K562 (cell line): ENCODE results near the gene SPEM2. TPM values are rescaled to one million over a fixed set of nuclear protein-coding genes. Genes with fewer than 3 reads are reported as not detected.

Source experiments
- ATAC-seq: fragments of 200-7000 bp; cut with Tn5 transposase; 3 replicates; pipeline ENCODE4 v1.9.1; 2020; ENCODE audit warnings: moderate library complexity
- BruUV-seq: library from RNA; stranded (reverse); fragments of 400-500 nt; replicated peaks from 2 replicates; lab custom pipeline; 2021; lab: Mats Ljungman, UMichigan
- CTCF ChIA-PET: fragments of 300-600 bp; formaldehyde crosslinking; extraction: SDS; loops from one replicate; lab custom pipeline; 2021; ENCODE audit warnings: low intra/inter-chr PET ratio; lab: Yijun Ruan, JAX
- POLR2A ChIA-PET: fragments of 300-600, 350-650 bp; sonication (Branson Sonifier 250); formaldehyde crosslinking; extraction: SDS; loops from one replicate; lab custom pipeline; 2021; ENCODE audit warnings: antibody characterized with exemption, inconsistent platforms; lab: Yijun Ruan, JAX
- DNase-seq, 4 experiments: peaks; one replicate each; pipeline versions ENCODE4 v3.0.0 to v3.0.0-alpha.2; 2011 to 2018; ENCODE audit warnings: low spot score in 3 of 4, mixed read lengths in 3 of 4; ENCODE audit errors: extremely low read depth in 1 of 4
- FAIRE-seq: peaks from 2 replicates; lab custom pipeline; 2011; peaks lifted over from hg19 to GRCh38; lab: Jason Lieb, UNC
- H2AFZ ChIP-seq: 2 replicates; pipeline ENCODE4 v1.6.0; 2011; ENCODE audit warnings: low read depth, low read length, control low read depth, inconsistent platforms
- H3K27ac ChIP-seq: fragments of 200-600 bp; 3 replicates; pipeline ENCODE4 v1.8.0; 2011; ENCODE audit warnings: low read depth, mild to moderate bottlenecking, control low read depth, inconsistent platforms, low read length, moderate library complexity, mixed read lengths; ENCODE audit errors: extremely low read depth
- H3K27me3 ChIP-seq, 2 experiments: fragments of 300-600 bp in 1 of 2; 2 replicates in 1 of 2; 3 replicates in 1 of 2; pipeline versions ENCODE4 v1.6.0 to v1.8.0; 2011; ENCODE audit warnings: inconsistent platforms in 2 of 2, low read length in 2 of 2, mild to moderate bottlenecking in 1 of 2, mixed read lengths in 1 of 2, moderate library complexity in 1 of 2; ENCODE audit not compliant: control insufficient read depth in 2 of 2, insufficient read depth in 2 of 2
- H3K36me3 ChIP-seq: fragments of 300-600 bp; 3 replicates; pipeline ENCODE4 v1.8.0; 2011; ENCODE audit warnings: mild to moderate bottlenecking, low read length, inconsistent platforms; ENCODE audit not compliant: control insufficient read depth, insufficient read depth
- H3K4me1 ChIP-seq, 2 experiments: fragments of 200-600 bp in 1 of 2; replicated peaks in 1 of 2; 2 replicates in 1 of 2; 3 replicates in 1 of 2; pipeline versions ENCODE4 v1.5.1 to v1.8.0; 2011; ENCODE audit warnings: inconsistent platforms in 2 of 2, low read length in 2 of 2, mild to moderate bottlenecking in 1 of 2, mixed read lengths in 1 of 2, moderate library complexity in 1 of 2; ENCODE audit not compliant: control insufficient read depth in 2 of 2, insufficient read depth in 2 of 2
- H3K4me2 ChIP-seq: 2 replicates; pipeline ENCODE4 v1.6.1; 2011; ENCODE audit warnings: low read length, control low read depth, inconsistent platforms, mixed read lengths; ENCODE audit not compliant: insufficient read depth
- H3K4me3 ChIP-seq: fragments of 200-600 bp; sonication (generic), shearing (Covaris generic); 2 replicates; pipeline ENCODE4 v1.5.1; 2016; ENCODE audit warnings: control low read depth, inconsistent platforms
- H3K79me2 ChIP-seq: fragments of 200-600 bp; 3 replicates; pipeline ENCODE4 v1.8.0; 2011; ENCODE audit warnings: low read length, inconsistent platforms; ENCODE audit not compliant: control insufficient read depth, insufficient read depth
- H3K9ac ChIP-seq, 2 experiments: 2 replicates each; pipeline versions ENCODE4 v1.6.0 to v1.6.1; 2011; ENCODE audit warnings: low read depth in 2 of 2, low read length in 2 of 2, control low read depth in 1 of 2, inconsistent platforms in 1 of 2, mild to moderate bottlenecking in 1 of 2, mixed read lengths in 1 of 2; ENCODE audit not compliant: insufficient read depth in 1 of 2
- H3K9me1 ChIP-seq: one replicate; pipeline ENCODE4 v1.6.0; 2011; ENCODE audit warnings: inconsistent platforms, mild to moderate bottlenecking, low read length, moderate library complexity; ENCODE audit not compliant: control insufficient read depth, insufficient read depth
- H3K9me3 ChIP-seq: replicated peaks from 2 replicates; pipeline ENCODE4 v1.5.1; 2011; ENCODE audit warnings: low read depth, low read length, inconsistent platforms; ENCODE audit not compliant: control insufficient read depth, insufficient read depth
- H4K20me1 ChIP-seq: replicated peaks from 2 replicates; pipeline ENCODE4 v1.6.1; 2011; ENCODE audit warnings: low read length, inconsistent platforms, mixed read lengths; ENCODE audit not compliant: control insufficient read depth, insufficient read depth
- ATF3 ChIP-seq, 2 experiments: fragments of 450-650 bp in 1 of 2; sonication (generic) in 1 of 2; formaldehyde crosslinking in 1 of 2; IDR thresholded peaks in 1 of 2; conservative IDR thresholded peaks in 1 of 2; 2 replicates each; pipeline versions ENCODE4 v1.6.1 to v1.8.1; 2016 to 2023; ENCODE audit warnings: mild to moderate bottlenecking in 2 of 2, moderate library complexity in 2 of 2, inconsistent platforms in 1 of 2, missing genetic modification reagents in 1 of 2
- BDP1 ChIP-seq: IDR thresholded peaks from 3 replicates; pipeline ENCODE4 v1.6.1; 2011; ENCODE audit not compliant: insufficient read length, insufficient read depth
- DNMT1 ChIP-seq: fragments of 450-650 bp; IDR thresholded peaks from 2 replicates; pipeline ENCODE4 v1.6.1; 2016; ENCODE audit warnings: antibody characterized with exemption, mild to moderate bottlenecking
- GABPB1 ChIP-seq: sonication (generic); formaldehyde crosslinking; IDR thresholded peaks from 2 replicates; pipeline ENCODE4 v1.8.0; 2022; ENCODE audit warnings: mild to moderate bottlenecking, missing genetic modification reagents
- KLF13 ChIP-seq: fragments of 450-650 bp; IDR thresholded peaks from 2 replicates; pipeline ENCODE4 v1.6.1; 2016; ENCODE audit warnings: missing genetic modification characterization, low read depth, mild to moderate bottlenecking, missing compliant biosample characterization, moderate library complexity, borderline replicate concordance
- MCM5 ChIP-seq: fragments of 450-650 bp; IDR thresholded peaks from 2 replicates; pipeline ENCODE4 v1.6.1; 2016; ENCODE audit warnings: low read depth
- PHB ChIP-seq: fragments of 250-450 bp; sonication (Bioruptor Pico); IDR thresholded peaks from 2 replicates; pipeline ENCODE4 v1.5.0; 2021
- POLR2AphosphoS2 ChIP-seq: IDR thresholded peaks from 2 replicates; pipeline ENCODE4 v1.6.1; 2012; ENCODE audit warnings: low read length, improper control_type of control experiment
- SMC3 ChIP-seq: conservative IDR thresholded peaks from 2 replicates; pipeline ENCODE4 v1.6.1; 2011; ENCODE audit warnings: low read depth, low read length, improper control_type of control experiment; ENCODE audit not compliant: insufficient read depth
- ZFP30 ChIP-seq: fragments of 250-450 bp; sonication (Bioruptor Pico); IDR thresholded peaks from 2 replicates; pipeline ENCODE4 v1.8.0; 2022; ENCODE audit warnings: moderate library complexity, mild to moderate bottlenecking, inconsistent platforms, borderline replicate concordance
- ZNF134 ChIP-seq: fragments of 250-450 bp; sonication (Bioruptor Pico); conservative IDR thresholded peaks from 2 replicates; pipeline ENCODE4 v1.4.0; 2020
- WGBS: fragments of 100-300 bp; shearing (Covaris generic); methylation state at CpG from one replicate; pipeline ENCODE4 v1.1.6; 2016; ENCODE audit warnings: low coverage, mixed read lengths; ENCODE audit not compliant: insufficient coverage; ENCODE audit errors: missing lambda C conversion rate; 5-methylcytosine and 5-hydroxymethylcytosine counted together
- in situ Hi-C: fragments of 300-500 bp; cut with MboI; formaldehyde crosslinking; loops from 4 replicates; pipeline ENCODE4 v1.15.0; 2018; ENCODE audit warnings: inconsistent platforms, mixed read lengths
- intact Hi-C: fragments of 100-400 bp; cut with micrococcal nuclease; formaldehyde crosslinking; loops from 2 replicates; pipeline ENCODE4 v1.14.2; 2022
- polyA plus RNA-seq, 8 experiments: library from polyadenylated mRNA; depleted of rRNA in 4 of 8; stranded (reverse) in 5 of 8; unstranded in 3 of 8; fragments of >200 nt; fragmentation: Nextera tagmentation in 2 of 8; fragmentation: Illumina TruSeq in 1 of 8; extraction: Ambion mirVana in 2 of 8; extraction: Trizol in 1 of 8; gene quantifications; 2 replicates each; pipeline versions ENCODE4 v1.2.1 to v1.2.3, GENCODE V29; 2011 to 2014; ENCODE audit warnings: inconsistent platforms in 1 of 8, missing spikeins in 1 of 8
- total RNA-seq, 7 experiments: library from RNA; depleted of rRNA in 6 of 7; stranded (reverse); fragments of >200 nt in 6 of 7; fragmentation: Illumina TruSeq in 2 of 7; extraction: Trizol in 2 of 7; gene quantifications; 2 replicates each; pipeline versions ENCODE4 v1.2.1 to v1.2.3, GENCODE V29; 2011 to 2021; ENCODE audit warnings: low replicate concordance in 1 of 7
- TF ChIP-seq, protein P1 (sequence below), 2 experiments: fragments of 450-650 bp; conservative IDR thresholded peaks; 2 replicates each; pipeline ENCODE4 v1.6.1; 2017; ENCODE audit warnings: mild to moderate bottlenecking in 2 of 2, moderate library complexity in 2 of 2
- TF ChIP-seq, protein P2 (sequence below): fragments of 250-450 bp; sonication (Bioruptor Pico); IDR thresholded peaks from 2 replicates; pipeline ENCODE4 v1.4.0; 2020; ENCODE audit warnings: mild to moderate bottlenecking
- TF ChIP-seq, protein P3 (sequence below): conservative IDR thresholded peaks from 2 replicates; pipeline ENCODE4 v1.6.1; 2011; ENCODE audit warnings: low read depth, mild to moderate bottlenecking, low read length; ENCODE audit not compliant: control insufficient read depth

Gene SPEM2
- total and polyA plus RNA-seq, 9 of the 15 experiments (the other 6 are each of a cell fraction or from before 2014, with no cell fraction given): not detected

- Histone ChIP-seq H4K20me1 (no peaks in the 10 kb centered on the region), H3K79me2 (no peaks in the 10 kb centered on the region), H3K4me3 (no peak overlapping the region), H3K36me3 (peaks cover 37% of the 10 kb centered on the region; the same call in 1 of the 3 replicates), H3K9ac (peak overlapping the region in 1 of 2 experiments; percentile 9; a peak in 1 of 4 replicates), H2AFZ (no peak overlapping the region), H3K4me2 (no peak overlapping the region), H3K27ac (no peak overlapping the region), H3K9me1 (no peaks in the 10 kb centered on the region), H3K27me3 (no peaks in the 10 kb centered on the region), H3K9me3 (no peaks in the 10 kb centered on the region), H3K4me1 (peaks cover 8 to 26% of the 10 kb centered on the region in 2 experiments)
- ChIA-PET CTCF (no interaction called here), POLR2A (interaction anchor here (1.0 to 2.3 kb wide), 2 partner anchors 10 to 13 kb away, joined by 3 to 8 read pairs; no protein-coding TSS in a partner anchor)
- ATAC-seq: no peak; the same call in 2 of the 3 replicates
- in situ Hi-C loops (no loop called here), intact Hi-C loops (no loop called here)
- WGBS: 87% methylated on average over 13 of the region's 44 CpGs
- BruUV-seq: no TSS peak
- no peak for FAIRE-seq
- no peak for DNase-seq
- TF ChIP-seq ATF3 (IDR thresholded peaks at IDR 0.05) (no peak), ATF3 (CRISPR knock-in tag; conservative IDR thresholded peaks at IDR 0.05) (no peak), BDP1 (no peak), PHB (CRISPR knock-in tag) (no peak), ZNF134 (CRISPR knock-in tag) (no peak), DNMT1 (no peak), ZFP30 (no peak), GABPB1 (CRISPR knock-in tag) (no peak), KLF13 (no peak), SMC3 (no peak), MCM5 (no peak), POLR2AphosphoS2 (peak; percentile 61; the same call in 1 of the 2 replicates)
- TF ChIP-seq, protein P1, sequence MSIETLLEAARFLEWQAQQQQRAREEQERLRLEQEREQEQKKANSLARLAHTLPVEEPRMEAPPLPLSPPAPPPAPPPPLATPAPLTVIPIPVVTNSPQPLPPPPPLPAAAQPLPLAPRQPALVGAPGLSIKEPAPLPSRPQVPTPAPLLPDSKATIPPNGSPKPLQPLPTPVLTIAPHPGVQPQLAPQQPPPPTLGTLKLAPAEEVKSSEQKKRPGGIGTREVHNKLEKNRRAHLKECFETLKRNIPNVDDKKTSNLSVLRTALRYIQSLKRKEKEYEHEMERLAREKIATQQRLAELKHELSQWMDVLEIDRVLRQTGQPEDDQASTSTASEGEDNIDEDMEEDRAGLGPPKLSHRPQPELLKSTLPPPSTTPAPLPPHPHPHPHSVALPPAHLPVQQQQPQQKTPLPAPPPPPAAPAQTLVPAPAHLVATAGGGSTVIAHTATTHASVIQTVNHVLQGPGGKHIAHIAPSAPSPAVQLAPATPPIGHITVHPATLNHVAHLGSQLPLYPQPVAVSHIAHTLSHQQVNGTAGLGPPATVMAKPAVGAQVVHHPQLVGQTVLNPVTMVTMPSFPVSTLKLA (conservative IDR thresholded peaks at IDR 0.05): no peak
- TF ChIP-seq, protein P2, sequence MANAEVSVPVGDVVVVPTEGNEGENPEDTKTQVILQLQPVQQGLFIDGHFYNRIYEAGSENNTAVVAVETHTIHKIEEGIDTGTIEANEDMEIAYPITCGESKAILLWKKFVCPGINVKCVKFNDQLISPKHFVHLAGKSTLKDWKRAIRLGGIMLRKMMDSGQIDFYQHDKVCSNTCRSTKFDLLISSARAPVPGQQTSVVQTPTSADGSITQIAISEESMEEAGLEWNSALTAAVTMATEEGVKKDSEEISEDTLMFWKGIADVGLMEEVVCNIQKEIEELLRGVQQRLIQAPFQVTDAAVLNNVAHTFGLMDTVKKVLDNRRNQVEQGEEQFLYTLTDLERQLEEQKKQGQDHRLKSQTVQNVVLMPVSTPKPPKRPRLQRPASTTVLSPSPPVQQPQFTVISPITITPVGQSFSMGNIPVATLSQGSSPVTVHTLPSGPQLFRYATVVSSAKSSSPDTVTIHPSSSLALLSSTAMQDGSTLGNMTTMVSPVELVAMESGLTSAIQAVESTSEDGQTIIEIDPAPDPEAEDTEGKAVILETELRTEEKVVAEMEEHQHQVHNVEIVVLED (CRISPR knock-in tag): no peak
- TF ChIP-seq, protein P3, sequence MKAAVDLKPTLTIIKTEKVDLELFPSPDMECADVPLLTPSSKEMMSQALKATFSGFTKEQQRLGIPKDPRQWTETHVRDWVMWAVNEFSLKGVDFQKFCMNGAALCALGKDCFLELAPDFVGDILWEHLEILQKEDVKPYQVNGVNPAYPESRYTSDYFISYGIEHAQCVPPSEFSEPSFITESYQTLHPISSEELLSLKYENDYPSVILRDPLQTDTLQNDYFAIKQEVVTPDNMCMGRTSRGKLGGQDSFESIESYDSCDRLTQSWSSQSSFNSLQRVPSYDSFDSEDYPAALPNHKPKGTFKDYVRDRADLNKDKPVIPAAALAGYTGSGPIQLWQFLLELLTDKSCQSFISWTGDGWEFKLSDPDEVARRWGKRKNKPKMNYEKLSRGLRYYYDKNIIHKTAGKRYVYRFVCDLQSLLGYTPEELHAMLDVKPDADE: no peak
Observed at GRCh38 chr17:7462474-7463371, 37.3 kb downstream of the SPEM2 start.
